Measurements from ENCODE around the gene ATG9A.

DNA sequence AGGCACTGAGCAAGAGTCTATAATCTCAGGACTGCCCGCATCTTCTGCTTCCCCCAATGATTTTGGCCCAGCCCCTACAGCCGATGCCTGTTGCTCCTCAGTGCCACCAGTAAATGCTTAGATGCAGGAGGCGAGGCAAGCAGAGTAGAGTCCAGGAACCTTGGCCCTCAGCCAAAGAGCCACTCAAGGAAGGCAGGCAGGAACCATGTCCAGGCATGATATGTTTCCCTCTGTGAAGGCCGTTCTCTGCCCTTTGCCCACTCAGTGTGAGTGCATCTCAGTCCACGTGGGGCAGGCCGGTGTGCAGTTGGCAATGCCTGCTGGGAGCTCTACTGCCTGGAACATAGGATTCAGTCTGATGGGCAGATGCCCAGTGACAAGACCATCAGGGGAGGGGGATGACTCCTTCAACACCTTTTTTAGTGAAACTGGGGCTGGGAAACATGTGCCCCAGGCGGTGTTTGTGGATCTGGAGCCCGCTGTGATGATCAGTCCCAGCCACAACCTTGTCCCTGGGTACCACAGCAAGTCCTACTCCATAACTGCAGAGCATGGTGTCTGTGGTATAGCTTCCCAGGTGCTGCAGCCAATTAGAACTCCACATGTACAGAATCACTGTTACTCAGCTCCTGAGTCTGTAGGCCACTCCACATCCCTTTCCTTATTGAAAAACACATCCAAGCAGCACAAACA lies 40.1 kb upstream of the ATG9A start:
- TF ChIP-seq, protein P1, sequence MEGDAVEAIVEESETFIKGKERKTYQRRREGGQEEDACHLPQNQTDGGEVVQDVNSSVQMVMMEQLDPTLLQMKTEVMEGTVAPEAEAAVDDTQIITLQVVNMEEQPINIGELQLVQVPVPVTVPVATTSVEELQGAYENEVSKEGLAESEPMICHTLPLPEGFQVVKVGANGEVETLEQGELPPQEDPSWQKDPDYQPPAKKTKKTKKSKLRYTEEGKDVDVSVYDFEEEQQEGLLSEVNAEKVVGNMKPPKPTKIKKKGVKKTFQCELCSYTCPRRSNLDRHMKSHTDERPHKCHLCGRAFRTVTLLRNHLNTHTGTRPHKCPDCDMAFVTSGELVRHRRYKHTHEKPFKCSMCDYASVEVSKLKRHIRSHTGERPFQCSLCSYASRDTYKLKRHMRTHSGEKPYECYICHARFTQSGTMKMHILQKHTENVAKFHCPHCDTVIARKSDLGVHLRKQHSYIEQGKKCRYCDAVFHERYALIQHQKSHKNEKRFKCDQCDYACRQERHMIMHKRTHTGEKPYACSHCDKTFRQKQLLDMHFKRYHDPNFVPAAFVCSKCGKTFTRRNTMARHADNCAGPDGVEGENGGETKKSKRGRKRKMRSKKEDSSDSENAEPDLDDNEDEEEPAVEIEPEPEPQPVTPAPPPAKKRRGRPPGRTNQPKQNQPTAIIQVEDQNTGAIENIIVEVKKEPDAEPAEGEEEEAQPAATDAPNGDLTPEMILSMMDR (IDR thresholded peaks at IDR 0.05) = no peak
- no peak for TF ChIP-seq POLR2A (IDR thresholded peaks at IDR 0.05)
